Measurements from ENCODE around the gene SAFB.

Gene SAFB

DNA sequence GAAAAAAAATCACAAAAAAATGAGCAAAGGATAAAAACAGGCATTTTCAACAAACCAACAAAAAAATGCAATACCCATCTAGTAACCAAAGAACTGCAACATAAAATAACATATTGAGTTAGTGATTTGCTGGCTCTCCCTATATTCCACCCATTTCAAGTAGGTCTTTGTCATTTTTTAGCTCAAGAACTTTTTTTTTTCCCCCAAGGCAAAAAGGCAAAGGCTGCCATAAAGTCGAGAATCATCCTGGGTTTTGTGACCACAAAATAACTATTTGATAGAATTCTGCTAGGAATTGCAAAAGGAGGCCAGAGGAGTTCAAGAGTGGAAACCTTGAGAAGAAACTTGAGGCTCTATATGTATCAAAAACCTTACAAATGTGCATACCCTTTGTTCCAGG lies 5.8 kb upstream of the SAFB start:
- TF ChIP-seq ARNTL (CRISPR knock-in tag; IDR thresholded peaks at IDR 0.05; ENCODE audit: borderline replicate concordance, low read depth): no peak
- TF ChIP-seq ZNF70 (CRISPR knock-in tag; IDR thresholded peaks at IDR 0.05): no peak
- no peak for TF ChIP-seq TCF4 (CRISPR knock-in tag; IDR thresholded peaks at IDR 0.05; ENCODE audit: borderline replicate concordance)
- TF ChIP-seq PPARA (CRISPR knock-in tag; IDR thresholded peaks at IDR 0.05; ENCODE audit: borderline replicate concordance): no peak
- no peak for TF ChIP-seq ZNF8 (CRISPR knock-in tag; IDR thresholded peaks at IDR 0.05)
- no peak for TF ChIP-seq RARB (CRISPR knock-in tag; IDR thresholded peaks at IDR 0.05)
- TF ChIP-seq CSDC2 (CRISPR knock-in tag; IDR thresholded peaks at IDR 0.05): no peak
- TF ChIP-seq, protein P1, sequence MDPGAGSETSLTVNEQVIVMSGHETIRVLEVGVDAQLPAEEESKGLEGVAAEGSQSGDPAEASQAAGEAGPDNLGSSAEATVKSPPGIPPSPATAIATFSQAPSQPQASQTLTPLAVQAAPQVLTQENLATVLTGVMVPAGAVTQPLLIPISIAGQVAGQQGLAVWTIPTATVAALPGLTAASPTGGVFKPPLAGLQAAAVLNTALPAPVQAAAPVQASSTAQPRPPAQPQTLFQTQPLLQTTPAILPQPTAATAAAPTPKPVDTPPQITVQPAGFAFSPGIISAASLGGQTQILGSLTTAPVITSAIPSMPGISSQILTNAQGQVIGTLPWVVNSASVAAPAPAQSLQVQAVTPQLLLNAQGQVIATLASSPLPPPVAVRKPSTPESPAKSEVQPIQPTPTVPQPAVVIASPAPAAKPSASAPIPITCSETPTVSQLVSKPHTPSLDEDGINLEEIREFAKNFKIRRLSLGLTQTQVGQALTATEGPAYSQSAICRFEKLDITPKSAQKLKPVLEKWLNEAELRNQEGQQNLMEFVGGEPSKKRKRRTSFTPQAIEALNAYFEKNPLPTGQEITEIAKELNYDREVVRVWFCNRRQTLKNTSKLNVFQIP (CRISPR knock-in tag; IDR thresholded peaks at IDR 0.05; ENCODE audit: borderline replicate concordance, low read depth): no peak
- no peak for TF ChIP-seq BACH2 (CRISPR knock-in tag; IDR thresholded peaks at IDR 0.05; ENCODE audit: borderline replicate concordance)
- no peak for TF ChIP-seq ZFP30 (CRISPR knock-in tag; IDR thresholded peaks at IDR 0.05)
- no peak for TF ChIP-seq ZC3H10 (CRISPR knock-in tag; IDR thresholded peaks at IDR 0.05)
- no peak for TF ChIP-seq ESRRG (CRISPR knock-in tag; IDR thresholded peaks at IDR 0.05)
- TF ChIP-seq GLIS3 (CRISPR knock-in tag; IDR thresholded peaks at IDR 0.05): no peak
- TF ChIP-seq TOX (CRISPR knock-in tag; IDR thresholded peaks at IDR 0.05; ENCODE audit: borderline replicate concordance): no peak
- TF ChIP-seq ZFP3 (CRISPR knock-in tag; IDR thresholded peaks at IDR 0.05): no peak
- TF ChIP-seq, protein P2, sequence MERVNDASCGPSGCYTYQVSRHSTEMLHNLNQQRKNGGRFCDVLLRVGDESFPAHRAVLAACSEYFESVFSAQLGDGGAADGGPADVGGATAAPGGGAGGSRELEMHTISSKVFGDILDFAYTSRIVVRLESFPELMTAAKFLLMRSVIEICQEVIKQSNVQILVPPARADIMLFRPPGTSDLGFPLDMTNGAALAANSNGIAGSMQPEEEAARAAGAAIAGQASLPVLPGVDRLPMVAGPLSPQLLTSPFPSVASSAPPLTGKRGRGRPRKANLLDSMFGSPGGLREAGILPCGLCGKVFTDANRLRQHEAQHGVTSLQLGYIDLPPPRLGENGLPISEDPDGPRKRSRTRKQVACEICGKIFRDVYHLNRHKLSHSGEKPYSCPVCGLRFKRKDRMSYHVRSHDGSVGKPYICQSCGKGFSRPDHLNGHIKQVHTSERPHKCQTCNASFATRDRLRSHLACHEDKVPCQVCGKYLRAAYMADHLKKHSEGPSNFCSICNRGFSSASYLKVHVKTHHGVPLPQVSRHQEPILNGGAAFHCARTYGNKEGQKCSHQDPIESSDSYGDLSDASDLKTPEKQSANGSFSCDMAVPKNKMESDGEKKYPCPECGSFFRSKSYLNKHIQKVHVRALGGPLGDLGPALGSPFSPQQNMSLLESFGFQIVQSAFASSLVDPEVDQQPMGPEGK (CRISPR knock-in tag; IDR thresholded peaks at IDR 0.05; ENCODE audit: borderline replicate concordance): no peak
- TF ChIP-seq, protein P3, sequence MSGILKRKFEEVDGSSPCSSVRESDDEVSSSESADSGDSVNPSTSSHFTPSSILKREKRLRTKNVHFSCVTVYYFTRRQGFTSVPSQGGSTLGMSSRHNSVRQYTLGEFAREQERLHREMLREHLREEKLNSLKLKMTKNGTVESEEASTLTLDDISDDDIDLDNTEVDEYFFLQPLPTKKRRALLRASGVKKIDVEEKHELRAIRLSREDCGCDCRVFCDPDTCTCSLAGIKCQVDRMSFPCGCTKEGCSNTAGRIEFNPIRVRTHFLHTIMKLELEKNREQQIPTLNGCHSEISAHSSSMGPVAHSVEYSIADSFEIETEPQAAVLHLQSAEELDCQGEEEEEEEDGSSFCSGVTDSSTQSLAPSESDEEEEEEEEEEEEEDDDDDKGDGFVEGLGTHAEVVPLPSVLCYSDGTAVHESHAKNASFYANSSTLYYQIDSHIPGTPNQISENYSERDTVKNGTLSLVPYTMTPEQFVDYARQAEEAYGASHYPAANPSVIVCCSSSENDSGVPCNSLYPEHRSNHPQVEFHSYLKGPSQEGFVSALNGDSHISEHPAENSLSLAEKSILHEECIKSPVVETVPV (CRISPR knock-in tag; IDR thresholded peaks at IDR 0.05): no peak
- TF ChIP-seq OSR1 (CRISPR knock-in tag; IDR thresholded peaks at IDR 0.05): no peak
- TF ChIP-seq ZNF565 (CRISPR knock-in tag; conservative IDR thresholded peaks at IDR 0.05; ENCODE audit: low read depth): no peak
- ATAC-seq: no peak

DNA sequence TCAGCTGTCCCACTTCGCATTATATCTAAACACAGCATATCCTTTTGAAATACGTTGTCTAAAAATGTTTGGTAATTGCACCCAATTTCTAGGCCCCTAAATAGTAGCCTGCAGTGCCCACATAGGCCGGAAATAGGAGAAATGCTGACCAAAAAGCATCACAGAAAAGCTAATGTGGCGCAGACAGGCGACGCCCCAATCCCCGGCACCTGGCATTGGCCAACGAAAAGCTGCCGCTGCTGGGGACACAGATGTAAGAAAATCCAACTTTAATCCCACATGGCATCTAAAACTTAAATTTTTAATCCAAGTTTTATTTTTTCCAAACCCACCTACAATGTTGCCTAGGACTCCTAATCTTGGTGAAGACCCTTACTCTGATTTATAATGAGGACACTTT lies 4.3 kb upstream of the SAFB start:
- TF ChIP-seq ZFP30 (CRISPR knock-in tag; IDR thresholded peaks at IDR 0.05): no peak
- no peak for ATAC-seq

DNA sequence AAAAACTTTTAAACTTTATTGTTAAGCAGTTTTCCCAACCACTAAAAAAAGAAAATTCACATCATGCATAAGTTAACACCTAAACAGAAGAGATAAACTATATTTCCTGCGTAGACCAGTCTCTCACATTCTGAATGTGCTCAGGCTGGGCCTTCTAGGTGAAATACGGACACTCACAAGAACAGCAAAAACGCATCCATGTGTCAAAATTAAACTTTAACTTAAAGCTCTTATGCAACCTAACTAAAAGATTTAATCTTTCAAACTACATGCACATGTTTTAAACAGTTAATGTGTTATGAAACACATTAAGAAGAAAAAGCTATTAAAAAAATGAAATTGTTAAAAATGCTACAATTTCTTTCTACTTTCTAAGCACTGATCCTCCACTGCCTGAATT lies 2.9 kb upstream of the SAFB start:
- ATAC-seq: no peak
- TF ChIP-seq ARNTL (CRISPR knock-in tag; IDR thresholded peaks at IDR 0.05; ENCODE audit: borderline replicate concordance, low read depth): no peak
- TF ChIP-seq, protein P1 (CRISPR knock-in tag; IDR thresholded peaks at IDR 0.05; ENCODE audit: borderline replicate concordance, low read depth): no peak
- TF ChIP-seq, protein P4, sequence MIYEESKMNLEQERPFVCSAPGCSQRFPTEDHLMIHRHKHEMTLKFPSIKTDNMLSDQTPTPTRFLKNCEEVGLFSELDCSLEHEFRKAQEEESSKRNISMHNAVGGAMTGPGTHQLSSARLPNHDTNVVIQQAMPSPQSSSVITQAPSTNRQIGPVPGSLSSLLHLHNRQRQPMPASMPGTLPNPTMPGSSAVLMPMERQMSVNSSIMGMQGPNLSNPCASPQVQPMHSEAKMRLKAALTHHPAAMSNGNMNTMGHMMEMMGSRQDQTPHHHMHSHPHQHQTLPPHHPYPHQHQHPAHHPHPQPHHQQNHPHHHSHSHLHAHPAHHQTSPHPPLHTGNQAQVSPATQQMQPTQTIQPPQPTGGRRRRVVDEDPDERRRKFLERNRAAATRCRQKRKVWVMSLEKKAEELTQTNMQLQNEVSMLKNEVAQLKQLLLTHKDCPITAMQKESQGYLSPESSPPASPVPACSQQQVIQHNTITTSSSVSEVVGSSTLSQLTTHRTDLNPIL (CRISPR knock-in tag; IDR thresholded peaks at IDR 0.05; ENCODE audit: low read depth): no peak

DNA sequence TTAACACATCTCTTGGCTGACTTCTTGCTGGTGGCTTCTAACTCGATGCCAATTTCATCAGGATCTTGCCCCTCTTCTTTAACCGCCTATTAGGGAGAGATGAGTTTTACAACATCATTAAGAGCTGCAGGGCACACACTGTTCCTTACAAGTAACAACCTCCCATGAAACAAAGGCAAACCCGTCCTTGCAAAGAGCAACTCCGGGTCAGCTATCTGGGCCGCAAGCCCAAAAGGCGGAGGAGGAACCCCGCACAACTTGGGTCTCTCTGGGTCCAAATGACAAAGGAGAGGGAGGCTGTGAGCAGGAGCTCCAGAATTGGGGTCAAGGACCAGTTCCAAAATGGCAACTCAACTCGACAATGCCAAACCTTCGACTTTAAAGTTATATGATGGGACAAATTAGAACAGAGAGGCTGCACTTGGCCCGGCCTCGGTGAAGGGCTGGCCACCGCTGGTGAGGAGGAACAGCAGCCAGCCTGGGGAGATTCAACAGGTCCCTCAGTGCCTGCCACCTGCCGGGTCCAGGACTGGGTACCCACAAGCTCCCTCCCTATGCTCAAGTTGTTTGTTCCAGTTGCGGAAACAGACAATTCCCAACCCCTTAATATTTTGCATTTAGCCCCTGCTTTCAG lies 1.5 kb upstream of the SAFB start:
- TF ChIP-seq ZFP3 (CRISPR knock-in tag; IDR thresholded peaks at IDR 0.05): no peak
- TF ChIP-seq ESRRG (CRISPR knock-in tag; IDR thresholded peaks at IDR 0.05): no peak
- TF ChIP-seq, protein P5, sequence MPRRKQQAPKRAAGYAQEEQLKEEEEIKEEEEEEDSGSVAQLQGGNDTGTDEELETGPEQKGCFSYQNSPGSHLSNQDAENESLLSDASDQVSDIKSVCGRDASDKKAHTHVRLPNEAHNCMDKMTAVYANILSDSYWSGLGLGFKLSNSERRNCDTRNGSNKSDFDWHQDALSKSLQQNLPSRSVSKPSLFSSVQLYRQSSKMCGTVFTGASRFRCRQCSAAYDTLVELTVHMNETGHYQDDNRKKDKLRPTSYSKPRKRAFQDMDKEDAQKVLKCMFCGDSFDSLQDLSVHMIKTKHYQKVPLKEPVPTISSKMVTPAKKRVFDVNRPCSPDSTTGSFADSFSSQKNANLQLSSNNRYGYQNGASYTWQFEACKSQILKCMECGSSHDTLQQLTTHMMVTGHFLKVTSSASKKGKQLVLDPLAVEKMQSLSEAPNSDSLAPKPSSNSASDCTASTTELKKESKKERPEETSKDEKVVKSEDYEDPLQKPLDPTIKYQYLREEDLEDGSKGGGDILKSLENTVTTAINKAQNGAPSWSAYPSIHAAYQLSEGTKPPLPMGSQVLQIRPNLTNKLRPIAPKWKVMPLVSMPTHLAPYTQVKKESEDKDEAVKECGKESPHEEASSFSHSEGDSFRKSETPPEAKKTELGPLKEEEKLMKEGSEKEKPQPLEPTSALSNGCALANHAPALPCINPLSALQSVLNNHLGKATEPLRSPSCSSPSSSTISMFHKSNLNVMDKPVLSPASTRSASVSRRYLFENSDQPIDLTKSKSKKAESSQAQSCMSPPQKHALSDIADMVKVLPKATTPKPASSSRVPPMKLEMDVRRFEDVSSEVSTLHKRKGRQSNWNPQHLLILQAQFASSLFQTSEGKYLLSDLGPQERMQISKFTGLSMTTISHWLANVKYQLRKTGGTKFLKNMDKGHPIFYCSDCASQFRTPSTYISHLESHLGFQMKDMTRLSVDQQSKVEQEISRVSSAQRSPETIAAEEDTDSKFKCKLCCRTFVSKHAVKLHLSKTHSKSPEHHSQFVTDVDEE (CRISPR knock-in tag; IDR thresholded peaks at IDR 0.05): no peak
- TF ChIP-seq ISL1 (CRISPR knock-in tag; IDR thresholded peaks at IDR 0.05): no peak
- no peak for TF ChIP-seq PPARA (CRISPR knock-in tag; IDR thresholded peaks at IDR 0.05; ENCODE audit: borderline replicate concordance)
- no peak for TF ChIP-seq SNAI2 (CRISPR knock-in tag; IDR thresholded peaks at IDR 0.05)
- no peak for TF ChIP-seq ZFP30 (CRISPR knock-in tag; IDR thresholded peaks at IDR 0.05)
- TF ChIP-seq GLIS3 (CRISPR knock-in tag; IDR thresholded peaks at IDR 0.05): no peak
- TF ChIP-seq, protein P4 (CRISPR knock-in tag; IDR thresholded peaks at IDR 0.05; ENCODE audit: low read depth): no peak
- 0 out of 3 replicates have a peak, but pooled peaks have one; percentile 3 for ATAC-seq
